K562 (cell line): Measurements from ENCODE around the gene TPX2. TPM values are rescaled to one million over a fixed set of nuclear protein-coding genes. Genes with fewer than 3 reads are reported as not detected.

Experiments
- ATAC-seq: fragments of 200-7000 bp; cut with Tn5 transposase; 3 replicates; pipeline ENCODE4 v1.9.1; 2020; ENCODE audit warnings: moderate library complexity
- BruUV-seq: library from RNA; stranded (reverse); fragments of 400-500 nt; replicated peaks from 2 replicates; lab custom pipeline; 2021; lab: Mats Ljungman, UMichigan
- CTCF ChIA-PET: fragments of 300-600 bp; formaldehyde crosslinking; extraction: SDS; loops from one replicate; lab custom pipeline; 2021; ENCODE audit warnings: low intra/inter-chr PET ratio; lab: Yijun Ruan, JAX
- POLR2A ChIA-PET: fragments of 300-600, 350-650 bp; sonication (Branson Sonifier 250); formaldehyde crosslinking; extraction: SDS; loops from one replicate; lab custom pipeline; 2021; ENCODE audit warnings: antibody characterized with exemption, inconsistent platforms; lab: Yijun Ruan, JAX
- DNase-seq, 4 experiments: peaks; one replicate each; pipeline versions ENCODE4 v3.0.0 to v3.0.0-alpha.2; 2011 to 2018; ENCODE audit warnings: low spot score in 3 of 4, mixed read lengths in 3 of 4; ENCODE audit errors: extremely low read depth in 1 of 4
- FAIRE-seq: peaks from 2 replicates; lab custom pipeline; 2011; peaks lifted over from hg19 to GRCh38; lab: Jason Lieb, UNC
- H2AFZ ChIP-seq: 2 replicates; pipeline ENCODE4 v1.6.0; 2011; ENCODE audit warnings: low read depth, low read length, control low read depth, inconsistent platforms
- H3K27ac ChIP-seq: fragments of 200-600 bp; 3 replicates; pipeline ENCODE4 v1.8.0; 2011; ENCODE audit warnings: low read depth, mild to moderate bottlenecking, control low read depth, inconsistent platforms, low read length, moderate library complexity, mixed read lengths; ENCODE audit errors: extremely low read depth
- H3K27me3 ChIP-seq, 2 experiments: fragments of 300-600 bp in 1 of 2; 2 replicates in 1 of 2; 3 replicates in 1 of 2; pipeline versions ENCODE4 v1.6.0 to v1.8.0; 2011; ENCODE audit warnings: inconsistent platforms in 2 of 2, low read length in 2 of 2, mild to moderate bottlenecking in 1 of 2, mixed read lengths in 1 of 2, moderate library complexity in 1 of 2; ENCODE audit not compliant: control insufficient read depth in 2 of 2, insufficient read depth in 2 of 2
- H3K36me3 ChIP-seq: fragments of 300-600 bp; 3 replicates; pipeline ENCODE4 v1.8.0; 2011; ENCODE audit warnings: mild to moderate bottlenecking, low read length, inconsistent platforms; ENCODE audit not compliant: control insufficient read depth, insufficient read depth
- H3K4me1 ChIP-seq, 2 experiments: fragments of 200-600 bp in 1 of 2; replicated peaks in 1 of 2; 2 replicates in 1 of 2; 3 replicates in 1 of 2; pipeline versions ENCODE4 v1.5.1 to v1.8.0; 2011; ENCODE audit warnings: inconsistent platforms in 2 of 2, low read length in 2 of 2, mild to moderate bottlenecking in 1 of 2, mixed read lengths in 1 of 2, moderate library complexity in 1 of 2; ENCODE audit not compliant: control insufficient read depth in 2 of 2, insufficient read depth in 2 of 2
- H3K4me2 ChIP-seq: 2 replicates; pipeline ENCODE4 v1.6.1; 2011; ENCODE audit warnings: low read length, control low read depth, inconsistent platforms, mixed read lengths; ENCODE audit not compliant: insufficient read depth
- H3K4me3 ChIP-seq: fragments of 200-600 bp; sonication (generic), shearing (Covaris generic); 2 replicates; pipeline ENCODE4 v1.5.1; 2016; ENCODE audit warnings: control low read depth, inconsistent platforms
- H3K79me2 ChIP-seq: fragments of 200-600 bp; 3 replicates; pipeline ENCODE4 v1.8.0; 2011; ENCODE audit warnings: low read length, inconsistent platforms; ENCODE audit not compliant: control insufficient read depth, insufficient read depth
- H3K9ac ChIP-seq, 2 experiments: 2 replicates each; pipeline versions ENCODE4 v1.6.0 to v1.6.1; 2011; ENCODE audit warnings: low read depth in 2 of 2, low read length in 2 of 2, control low read depth in 1 of 2, inconsistent platforms in 1 of 2, mild to moderate bottlenecking in 1 of 2, mixed read lengths in 1 of 2; ENCODE audit not compliant: insufficient read depth in 1 of 2
- H3K9me1 ChIP-seq: one replicate; pipeline ENCODE4 v1.6.0; 2011; ENCODE audit warnings: inconsistent platforms, mild to moderate bottlenecking, low read length, moderate library complexity; ENCODE audit not compliant: control insufficient read depth, insufficient read depth
- H3K9me3 ChIP-seq: replicated peaks from 2 replicates; pipeline ENCODE4 v1.5.1; 2011; ENCODE audit warnings: low read depth, low read length, inconsistent platforms; ENCODE audit not compliant: control insufficient read depth, insufficient read depth
- H4K20me1 ChIP-seq: replicated peaks from 2 replicates; pipeline ENCODE4 v1.6.1; 2011; ENCODE audit warnings: low read length, inconsistent platforms, mixed read lengths; ENCODE audit not compliant: control insufficient read depth, insufficient read depth
- ETV5 ChIP-seq: sonication (generic); formaldehyde crosslinking; IDR thresholded peaks from 2 replicates; pipeline ENCODE4 v1.4.0; 2020; ENCODE audit warnings: low read depth, mild to moderate bottlenecking, missing genetic modification reagents
- MYNN ChIP-seq, 2 experiments: sonication (generic); formaldehyde crosslinking in 1 of 2; IDR thresholded peaks; 2 replicates each; pipeline versions ENCODE4 v1.5.0 to v1.6.1; 2016 to 2020; ENCODE audit warnings: antibody characterized with exemption in 1 of 2, missing genetic modification reagents in 1 of 2
- WGBS: fragments of 100-300 bp; shearing (Covaris generic); methylation state at CpG from one replicate; pipeline ENCODE4 v1.1.6; 2016; ENCODE audit warnings: low coverage, mixed read lengths; ENCODE audit not compliant: insufficient coverage; ENCODE audit errors: missing lambda C conversion rate; 5-methylcytosine and 5-hydroxymethylcytosine counted together
- in situ Hi-C: fragments of 300-500 bp; cut with MboI; formaldehyde crosslinking; loops from 4 replicates; pipeline ENCODE4 v1.15.0; 2018; ENCODE audit warnings: inconsistent platforms, mixed read lengths
- intact Hi-C: fragments of 100-400 bp; cut with micrococcal nuclease; formaldehyde crosslinking; loops from 2 replicates; pipeline ENCODE4 v1.14.2; 2022
- polyA plus RNA-seq, 8 experiments: library from polyadenylated mRNA; depleted of rRNA in 4 of 8; stranded (reverse) in 5 of 8; unstranded in 3 of 8; fragments of >200 nt; fragmentation: Nextera tagmentation in 2 of 8; fragmentation: Illumina TruSeq in 1 of 8; extraction: Ambion mirVana in 2 of 8; extraction: Trizol in 1 of 8; gene quantifications; 2 replicates each; pipeline versions ENCODE4 v1.2.1 to v1.2.3, GENCODE V29; 2011 to 2014; ENCODE audit warnings: inconsistent platforms in 1 of 8, missing spikeins in 1 of 8
- total RNA-seq, 7 experiments: library from RNA; depleted of rRNA in 6 of 7; stranded (reverse); fragments of >200 nt in 6 of 7; fragmentation: Illumina TruSeq in 2 of 7; extraction: Trizol in 2 of 7; gene quantifications; 2 replicates each; pipeline versions ENCODE4 v1.2.1 to v1.2.3, GENCODE V29; 2011 to 2021; ENCODE audit warnings: low replicate concordance in 1 of 7
- TF ChIP-seq, protein P1 (sequence below): sonication (generic); formaldehyde crosslinking; IDR thresholded peaks from 2 replicates; pipeline ENCODE4 v1.8.0; 2022; ENCODE audit warnings: mild to moderate bottlenecking, missing genetic modification reagents
- TF ChIP-seq, protein P2 (sequence below): fragments of 450-650 bp; IDR thresholded peaks from 2 replicates; pipeline ENCODE4 v1.7.1; 2018; ENCODE audit warnings: mild to moderate bottlenecking, low read depth; ENCODE audit not compliant: partially characterized antibody

The TPX2 gene
- total and polyA plus RNA-seq, 9 of the 15 experiments (the other 6 are each of a cell fraction or from before 2014, with no cell fraction given): 48.0 to 241 (median 133) TPM

DNA sequence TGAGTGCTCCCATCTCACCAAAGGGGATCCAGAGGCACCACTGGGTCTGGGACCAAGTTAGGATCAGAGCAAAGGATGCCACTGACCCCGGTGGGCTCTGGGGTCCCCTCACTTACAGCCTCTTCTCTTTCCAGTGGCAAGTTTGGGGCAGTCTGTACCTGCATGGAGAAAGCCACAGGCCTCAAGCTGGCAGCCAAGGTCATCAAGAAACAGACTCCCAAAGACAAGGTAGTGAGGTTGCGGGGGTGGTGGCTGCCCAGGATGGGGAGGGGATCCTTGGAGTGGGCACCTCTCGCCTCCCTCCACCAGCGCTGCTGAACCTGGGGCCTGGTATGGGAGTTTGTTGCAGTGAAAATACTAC, 85.0 kb downstream of the TPX2 start (continued):
- TF ChIP-seq, protein P1, sequence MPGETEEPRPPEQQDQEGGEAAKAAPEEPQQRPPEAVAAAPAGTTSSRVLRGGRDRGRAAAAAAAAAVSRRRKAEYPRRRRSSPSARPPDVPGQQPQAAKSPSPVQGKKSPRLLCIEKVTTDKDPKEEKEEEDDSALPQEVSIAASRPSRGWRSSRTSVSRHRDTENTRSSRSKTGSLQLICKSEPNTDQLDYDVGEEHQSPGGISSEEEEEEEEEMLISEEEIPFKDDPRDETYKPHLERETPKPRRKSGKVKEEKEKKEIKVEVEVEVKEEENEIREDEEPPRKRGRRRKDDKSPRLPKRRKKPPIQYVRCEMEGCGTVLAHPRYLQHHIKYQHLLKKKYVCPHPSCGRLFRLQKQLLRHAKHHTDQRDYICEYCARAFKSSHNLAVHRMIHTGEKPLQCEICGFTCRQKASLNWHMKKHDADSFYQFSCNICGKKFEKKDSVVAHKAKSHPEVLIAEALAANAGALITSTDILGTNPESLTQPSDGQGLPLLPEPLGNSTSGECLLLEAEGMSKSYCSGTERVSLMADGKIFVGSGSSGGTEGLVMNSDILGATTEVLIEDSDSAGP (CRISPR knock-in tag): no peak
- TF ChIP-seq, protein P2, sequence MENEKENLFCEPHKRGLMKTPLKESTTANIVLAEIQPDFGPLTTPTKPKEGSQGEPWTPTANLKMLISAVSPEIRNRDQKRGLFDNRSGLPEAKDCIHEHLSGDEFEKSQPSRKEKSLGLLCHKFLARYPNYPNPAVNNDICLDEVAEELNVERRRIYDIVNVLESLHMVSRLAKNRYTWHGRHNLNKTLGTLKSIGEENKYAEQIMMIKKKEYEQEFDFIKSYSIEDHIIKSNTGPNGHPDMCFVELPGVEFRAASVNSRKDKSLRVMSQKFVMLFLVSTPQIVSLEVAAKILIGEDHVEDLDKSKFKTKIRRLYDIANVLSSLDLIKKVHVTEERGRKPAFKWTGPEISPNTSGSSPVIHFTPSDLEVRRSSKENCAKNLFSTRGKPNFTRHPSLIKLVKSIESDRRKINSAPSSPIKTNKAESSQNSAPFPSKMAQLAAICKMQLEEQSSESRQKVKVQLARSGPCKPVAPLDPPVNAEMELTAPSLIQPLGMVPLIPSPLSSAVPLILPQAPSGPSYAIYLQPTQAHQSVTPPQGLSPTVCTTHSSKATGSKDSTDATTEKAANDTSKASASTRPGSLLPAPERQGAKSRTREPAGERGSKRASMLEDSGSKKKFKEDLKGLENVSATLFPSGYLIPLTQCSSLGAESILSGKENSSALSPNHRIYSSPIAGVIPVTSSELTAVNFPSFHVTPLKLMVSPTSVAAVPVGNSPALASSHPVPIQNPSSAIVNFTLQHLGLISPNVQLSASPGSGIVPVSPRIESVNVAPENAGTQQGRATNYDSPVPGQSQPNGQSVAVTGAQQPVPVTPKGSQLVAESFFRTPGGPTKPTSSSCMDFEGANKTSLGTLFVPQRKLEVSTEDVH: no peak
- TF ChIP-seq MYNN (IDR thresholded peaks at IDR 0.05): no peak
- TF ChIP-seq MYNN (CRISPR knock-in tag; IDR thresholded peaks at IDR 0.05): no peak

DNA sequence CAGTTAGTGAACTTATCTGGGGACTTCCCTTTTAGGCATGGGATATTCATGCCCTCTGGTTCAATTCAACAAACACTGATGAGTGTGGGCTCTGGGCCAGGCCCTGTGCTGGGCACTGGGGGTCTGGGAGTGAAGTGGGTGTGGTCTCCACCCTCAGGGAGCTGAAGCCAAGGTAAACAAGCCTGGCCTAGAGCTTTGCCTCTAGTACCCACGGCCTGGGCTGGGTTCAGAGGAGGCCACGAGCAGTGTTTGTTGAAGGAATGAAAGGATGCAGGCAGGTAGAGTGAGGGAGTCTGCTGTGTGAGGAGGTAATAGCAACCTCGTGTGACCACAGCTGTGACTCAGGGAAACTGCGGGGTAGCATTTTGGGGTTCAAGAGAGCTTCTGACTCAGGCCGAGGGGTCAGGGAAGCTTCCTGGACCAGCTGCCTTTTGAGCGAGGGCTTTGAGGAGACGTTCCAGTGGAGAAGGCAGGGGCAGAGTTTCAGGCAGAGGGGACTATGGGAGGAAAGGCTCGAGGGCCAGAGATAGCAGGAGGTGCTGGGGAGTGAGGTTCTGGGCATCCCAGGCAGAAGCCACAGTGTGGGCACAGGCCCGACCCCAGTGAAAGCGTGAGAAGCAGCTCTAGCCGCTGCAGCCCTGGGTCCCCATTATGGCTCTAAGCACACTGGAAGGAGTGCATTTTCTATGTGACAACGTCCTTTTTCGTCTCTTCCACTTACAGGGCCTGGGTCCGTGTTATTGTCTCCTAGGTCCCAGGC, 85.6 kb downstream of the TPX2 start:
- intact Hi-C loops: loop anchor here (10.0 kb wide), 2 partner anchors 210 to 830 kb away; no protein-coding TSS in a partner anchor
- no peak for ATAC-seq
- no peak for DNase-seq
- Histone ChIP-seq H3K36me3 (no peaks in the 10 kb centered on the region), H3K27ac (no peak overlapping the region), H3K9me3 (no peaks in the 10 kb centered on the region), H3K27me3 (peaks cover 11 to 16% of the 10 kb centered on the region in 2 experiments; a peak in 3 of 5 replicates), H3K4me1 (peaks cover 0 to 10% of the 10 kb centered on the region in 2 experiments; a peak in 3 of 5 replicates), H3K79me2 (no peaks in the 10 kb centered on the region), H2AFZ (no peak overlapping the region), H3K4me2 (no peak overlapping the region), H3K9ac (0 out of 4 replicates have a peak overlapping the region, but pooled peaks of 1 of the 2 experiments have one; percentile 21), H4K20me1 (peaks cover 7% of the 10 kb centered on the region; the same call in 1 of the 2 replicates), H3K9me1 (no peaks in the 10 kb centered on the region), H3K4me3 (no peak overlapping the region)
- FAIRE-seq: no peak
- WGBS: 25% methylated on average over 14 of the region's 14 CpGs
- no TSS peak for BruUV-seq
- ChIA-PET CTCF (no interaction called here), POLR2A (interaction anchor here (0.5 to 0.6 kb wide), 3 partner anchors 17 to 248 kb away, joined by 3 to 5 read pairs (median 3); no protein-coding TSS in a partner anchor)
- in situ Hi-C loops: loop anchor here (25.0 kb wide), 1 partner anchor 838 kb away; the partner anchor contains the start of gene C20orf203
- no peak for TF ChIP-seq ETV5
